Stimulated activated CD8-positive, alpha-beta memory T cell treated with anti-CD3 and anti-CD28 coated beads, Interleukin-2, amount 100 ng/mL, for 48 hours (primary cell): ENCODE results near the gene RUFY2.

Source experiments
- DNase-seq, 2 donors: peaks; one replicate each; pipeline ENCODE4 v3.0.0-alpha.2; 2020; ENCODE audit warnings: low read depth in 2 of 2

RUFY2 gene

DNA sequence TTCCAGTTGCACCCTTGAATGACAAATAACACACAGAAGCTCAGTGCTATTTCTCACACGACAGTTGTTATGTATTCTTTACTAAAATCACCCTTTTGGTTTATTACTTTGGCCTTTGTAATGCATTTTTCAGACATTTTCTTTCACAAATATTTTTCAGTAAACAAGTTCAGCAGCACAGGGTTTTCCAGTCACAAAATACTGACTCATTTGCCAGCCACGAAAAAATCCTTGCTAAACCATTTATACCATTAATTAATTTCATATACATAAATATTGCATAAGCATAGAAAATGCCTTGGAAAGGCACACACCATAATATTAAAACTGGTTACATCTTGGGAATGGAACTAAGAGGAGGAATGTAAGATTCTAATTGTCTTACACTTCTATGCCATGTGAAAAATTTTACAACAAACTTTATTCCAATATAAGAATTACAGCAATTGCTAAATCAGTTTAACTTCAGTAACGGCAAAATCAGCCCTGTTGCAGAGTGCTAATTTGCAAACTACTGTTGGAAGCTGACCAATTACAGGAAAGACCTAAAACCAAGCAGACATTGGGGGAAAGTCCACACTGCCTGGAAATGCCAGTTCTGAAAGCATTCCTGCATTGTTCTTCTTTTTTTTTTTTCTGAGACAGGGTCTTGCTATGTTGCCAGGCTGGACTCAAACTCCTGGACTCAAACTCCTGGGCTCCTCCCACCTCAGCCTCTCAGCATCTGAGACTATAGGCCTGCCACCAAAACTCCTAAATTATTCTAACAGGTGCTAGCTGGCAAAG is 42.8 kb downstream of the RUFY2 start:
- DNase-seq, result no peak

DNA sequence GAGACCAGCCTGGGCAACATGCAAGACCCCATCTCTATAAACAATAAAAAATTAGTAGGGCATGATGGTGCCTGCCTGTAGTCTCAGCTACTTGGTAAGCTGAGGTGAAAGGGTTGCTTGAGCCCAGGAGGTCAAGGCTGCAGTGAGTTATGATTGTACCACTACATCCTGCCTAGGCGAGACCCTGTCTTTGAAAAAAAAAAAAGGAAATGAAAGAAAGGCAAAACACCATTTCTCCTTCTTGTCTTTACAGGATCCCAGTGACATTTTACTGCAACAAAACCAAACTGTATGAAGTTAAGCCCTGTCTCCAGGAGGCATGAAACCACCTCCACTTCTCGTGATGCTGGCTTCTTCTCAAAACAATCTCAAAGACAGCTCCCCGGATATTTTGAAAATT is 44.5 kb downstream of the RUFY2 start:
- no peak for DNase-seq

DNA sequence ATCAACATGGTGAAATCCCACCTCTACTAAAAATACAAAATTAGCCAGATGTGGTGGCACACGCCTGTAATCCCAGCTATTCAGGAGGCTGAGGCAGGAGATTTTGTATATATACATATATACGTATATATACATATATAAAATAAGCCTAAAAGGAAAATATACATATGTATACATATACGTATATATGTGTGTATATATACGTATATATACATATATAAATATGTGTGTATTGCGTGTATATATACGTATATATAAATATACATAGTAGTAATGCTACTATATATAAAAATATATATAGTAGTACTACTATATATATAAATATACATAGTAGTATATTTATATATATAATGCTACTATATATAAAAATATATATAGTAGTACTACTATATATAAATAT is 47.9 kb downstream of the RUFY2 start:
- DNase-seq, result no peak

DNA sequence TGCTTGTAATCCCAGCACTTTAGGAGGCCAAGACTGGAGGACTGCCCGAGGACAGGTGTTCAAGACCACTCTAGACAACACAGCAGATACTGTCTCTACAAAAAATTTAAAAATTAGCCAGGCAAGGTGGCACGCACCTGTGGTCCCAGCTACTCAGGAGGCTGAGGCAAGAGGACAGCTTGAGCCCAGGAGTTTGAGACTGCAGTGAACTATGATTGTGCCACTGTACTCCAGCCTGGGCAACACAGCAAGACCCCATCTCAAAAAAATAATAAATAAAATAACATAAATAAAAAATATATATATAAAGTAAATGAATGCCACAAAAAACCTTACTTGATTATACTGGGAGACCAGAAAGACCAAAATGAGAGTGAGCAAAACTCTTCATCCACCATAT is 53.5 kb downstream of the RUFY2 start:
- no peak for DNase-seq

DNA sequence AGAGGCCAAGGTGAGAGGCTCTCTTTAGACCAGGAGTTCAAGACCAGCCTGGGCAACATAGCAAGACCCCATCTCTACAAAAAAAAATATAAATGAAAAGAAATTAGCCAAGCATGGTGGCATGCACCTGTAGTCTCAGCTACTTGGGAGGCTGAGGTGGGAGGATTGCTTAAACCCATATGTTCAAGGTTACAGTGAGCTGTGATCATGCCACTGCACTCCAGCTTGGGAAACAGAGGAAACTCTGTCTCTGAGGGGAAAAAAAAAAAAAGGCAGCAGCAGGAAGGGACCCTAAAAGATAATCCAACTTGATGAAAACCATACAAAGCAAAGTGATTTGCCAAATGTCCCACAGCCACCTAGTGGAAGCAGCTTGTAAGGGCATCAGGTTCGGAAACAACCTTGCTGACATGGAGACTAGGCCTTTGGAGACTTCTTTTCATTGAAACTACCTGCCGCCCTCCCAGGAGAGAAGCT is 58.8 kb downstream of the RUFY2 start:
- DNase-seq, result peak in 1 of 2 donors; percentile 16

DNA sequence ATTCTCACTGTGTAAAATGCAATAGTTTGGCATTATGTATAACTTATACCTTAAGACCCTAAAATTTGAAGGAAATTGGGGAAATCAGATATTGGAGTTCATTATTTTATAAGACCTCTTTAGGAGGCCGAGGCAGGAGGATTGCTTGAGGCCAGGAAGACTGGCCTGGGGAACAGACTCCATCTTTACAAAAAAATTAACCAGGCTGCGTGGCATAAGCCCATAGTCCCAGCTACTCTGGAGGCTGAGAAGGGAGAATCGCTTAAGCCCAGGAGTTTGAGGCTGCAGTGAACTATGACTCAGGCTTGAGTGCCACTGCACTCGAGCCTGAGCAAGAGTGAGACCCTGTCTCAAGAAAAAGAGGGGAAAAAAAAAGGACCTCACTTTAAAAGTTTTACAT is 60.3 kb downstream of the RUFY2 start:
- DNase-seq, result no peak

DNA sequence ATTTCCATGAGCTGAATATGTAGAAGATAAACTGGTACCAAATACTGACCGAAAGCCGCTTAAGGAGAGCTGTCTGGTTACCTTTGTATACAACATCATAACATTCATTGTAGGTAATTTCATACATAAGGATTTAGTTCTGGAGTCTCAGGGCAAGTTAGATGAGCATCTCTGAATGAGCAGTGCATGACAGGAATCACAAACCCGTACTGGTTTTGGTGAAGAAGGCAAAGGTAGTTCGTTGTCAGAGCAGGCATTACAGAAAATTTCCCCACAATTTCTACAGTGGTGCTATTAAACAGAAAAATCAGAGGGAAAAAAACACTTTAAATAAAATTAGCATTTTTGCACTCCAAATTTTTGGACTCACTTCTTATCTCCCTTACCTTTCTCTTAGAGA is 61.5 kb downstream of the RUFY2 start:
- no peak for DNase-seq

DNA sequence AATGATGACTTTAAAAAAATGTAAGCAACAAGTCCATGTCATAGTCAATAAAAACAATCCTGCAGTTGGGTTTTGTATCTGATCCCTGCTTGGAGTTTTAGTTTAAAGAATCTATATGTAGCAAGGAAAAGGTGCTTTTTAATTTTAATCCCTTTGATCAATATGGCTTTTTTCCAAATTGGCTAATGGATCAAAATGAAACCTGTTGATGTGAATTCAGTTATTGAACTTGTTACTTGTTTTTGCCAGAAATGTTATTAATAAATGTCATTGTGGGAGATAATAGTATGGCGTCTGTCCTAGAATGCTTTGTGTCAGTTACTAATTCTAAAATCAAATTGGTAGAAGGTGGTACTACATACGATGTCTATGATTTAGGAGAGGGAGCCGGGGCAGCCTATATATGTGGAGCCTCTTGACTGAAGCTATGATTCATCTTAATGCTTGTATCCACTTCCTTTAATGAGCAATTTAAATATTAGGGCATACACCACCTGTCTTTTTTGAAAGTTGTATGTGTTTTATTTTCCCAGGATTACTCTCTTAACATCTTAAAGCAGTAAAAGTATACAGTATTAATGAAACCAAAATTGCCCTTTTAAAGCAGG is 64.1 kb downstream of the RUFY2 start:
- DNase-seq, result no peak

DNA sequence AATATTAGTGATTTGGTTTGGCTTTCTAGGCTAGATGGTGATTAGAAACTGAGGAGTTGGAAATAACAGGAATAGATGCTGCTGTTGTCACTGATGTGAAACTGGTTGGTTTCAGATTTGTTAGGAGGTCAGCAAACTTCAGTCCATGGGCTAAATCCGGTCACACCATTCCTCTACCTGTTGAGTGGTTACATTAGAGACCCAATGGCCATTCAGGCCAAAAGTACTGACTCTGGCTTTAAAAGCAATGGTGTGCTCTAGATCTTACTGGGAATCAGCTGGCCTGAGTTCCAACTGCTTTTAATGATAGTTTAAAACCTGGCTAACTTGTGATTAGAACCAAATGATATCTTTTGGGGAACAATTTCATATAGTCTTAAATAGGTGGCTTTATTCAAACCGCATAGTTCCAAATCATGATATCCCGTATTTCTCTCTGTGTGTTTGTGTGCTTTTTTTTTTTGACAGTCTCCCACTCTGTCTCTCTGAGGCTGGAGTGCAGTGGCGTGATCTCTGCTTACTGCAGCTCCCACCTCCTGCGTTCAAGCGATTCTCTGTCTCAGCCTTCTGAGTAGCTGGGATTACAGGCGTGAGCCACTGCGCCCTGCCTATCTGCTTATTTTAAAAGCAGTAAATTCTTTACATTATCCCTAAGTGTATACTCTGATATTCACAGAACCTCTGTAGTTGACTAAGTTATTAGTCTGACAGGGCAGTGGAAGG is 66.6 kb downstream of the RUFY2 start:
- DNase-seq, result no peak

DNA sequence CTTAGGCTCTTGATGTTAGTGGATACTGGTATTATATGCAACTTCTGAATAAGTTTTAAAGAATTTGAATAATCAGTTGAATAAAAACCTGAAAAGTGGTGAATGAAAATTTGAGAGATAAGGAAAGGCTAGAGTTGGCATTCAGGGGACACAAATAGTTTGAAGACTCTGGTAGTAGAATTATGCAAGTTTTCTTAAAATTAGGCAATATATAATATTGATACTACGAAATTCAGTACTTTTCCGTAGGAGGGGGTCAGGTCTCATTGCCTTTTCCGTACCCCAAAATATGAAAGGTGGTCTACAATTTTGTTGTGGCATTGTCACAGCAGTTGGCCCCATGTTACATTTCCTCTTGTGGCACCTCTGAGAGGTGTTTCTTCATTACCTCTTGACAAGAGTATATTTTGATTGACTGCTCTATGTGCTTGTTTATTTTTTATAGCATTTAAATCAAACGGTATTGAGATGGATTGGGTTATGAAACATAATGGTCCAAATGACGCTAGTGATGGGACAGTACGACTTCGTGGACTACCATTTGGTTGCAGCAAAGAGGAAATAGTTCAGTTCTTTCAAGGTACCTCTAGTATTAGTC is 70.2 kb downstream of the RUFY2 start:
- no peak for DNase-seq

DNA sequence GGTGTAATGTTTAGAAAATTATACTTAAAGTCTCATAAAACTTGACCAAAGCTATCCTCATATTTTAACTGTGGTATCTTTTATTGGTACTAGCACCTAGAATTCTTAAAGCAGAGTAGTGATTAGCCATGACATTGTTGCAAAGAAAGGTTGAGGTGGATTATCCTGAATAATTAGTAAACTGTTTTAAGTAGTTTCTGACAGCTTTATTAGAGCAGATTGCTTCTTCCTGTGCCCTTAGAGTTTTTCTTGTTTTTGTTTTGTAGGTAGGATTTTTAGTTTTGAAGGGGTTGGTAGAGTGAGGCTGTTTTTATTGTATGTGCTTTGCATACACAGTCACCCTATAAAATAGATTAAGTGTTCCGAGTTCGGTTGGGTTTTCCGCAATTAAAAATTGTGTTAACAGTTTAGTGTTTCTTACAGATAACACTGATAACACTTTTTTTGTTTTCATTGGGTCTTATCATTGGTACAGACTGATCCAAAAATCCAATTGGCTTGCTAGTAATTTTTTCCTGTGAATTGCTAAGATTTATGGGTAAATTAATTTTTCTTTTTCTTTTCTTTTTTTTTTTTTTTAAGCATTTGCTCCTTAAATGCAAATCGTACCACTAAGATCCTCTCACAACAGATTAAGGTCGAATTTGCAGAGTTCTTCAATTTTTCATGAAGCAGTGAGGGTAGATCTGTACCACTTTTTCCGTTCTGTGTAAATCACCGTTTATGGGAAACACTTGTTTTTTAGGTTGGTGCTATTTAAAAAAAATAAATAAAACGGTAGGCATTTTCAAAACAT is 72.2 kb downstream of the RUFY2 start:
- DNase-seq, result no peak

DNA sequence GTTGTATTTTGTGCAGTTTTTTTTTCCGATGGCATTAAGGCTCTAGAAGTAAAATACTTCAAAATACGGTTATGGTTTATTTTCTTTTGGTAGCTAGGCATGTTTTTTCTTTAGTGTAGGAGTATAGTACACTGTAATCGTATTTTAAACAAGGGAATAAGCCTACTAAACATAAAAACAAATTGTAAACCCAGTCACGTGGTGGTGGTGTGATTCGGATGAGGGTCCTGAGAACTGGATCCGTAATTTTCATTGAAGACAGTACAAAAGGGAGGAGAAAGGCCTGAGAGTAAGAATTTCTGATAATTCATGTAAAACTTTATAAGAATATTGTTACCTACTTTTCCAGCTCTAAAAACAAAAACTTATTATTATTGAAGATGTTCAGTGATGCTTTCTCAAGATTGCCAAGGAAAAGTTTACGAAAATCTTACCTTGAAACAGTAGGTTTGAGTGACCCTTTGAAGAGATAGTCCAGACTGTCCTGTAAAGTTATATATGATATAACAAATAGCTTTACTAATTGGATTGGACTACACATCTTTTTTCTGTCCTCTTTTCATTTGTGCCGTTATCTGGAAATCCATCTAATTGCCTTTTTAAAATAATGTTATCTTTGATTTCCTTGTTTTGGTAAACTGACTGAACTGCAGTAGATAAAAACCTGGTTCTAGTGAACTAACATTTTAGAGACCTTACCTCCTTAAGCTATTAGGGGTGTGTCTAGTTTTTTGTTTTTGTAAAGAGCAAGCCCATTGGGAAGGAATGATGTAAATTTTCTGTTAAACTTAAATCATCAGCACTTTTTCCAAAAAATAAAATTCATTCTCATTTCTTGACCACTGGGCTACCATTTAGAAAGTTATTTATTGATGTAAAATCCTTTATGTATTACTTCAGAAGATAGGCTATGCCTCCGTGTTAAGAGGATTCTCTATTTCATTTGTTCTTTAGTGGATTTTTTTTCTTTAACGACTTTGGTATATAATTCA is 73.3 kb downstream of the RUFY2 start:
- DNase-seq, result no peak

DNA sequence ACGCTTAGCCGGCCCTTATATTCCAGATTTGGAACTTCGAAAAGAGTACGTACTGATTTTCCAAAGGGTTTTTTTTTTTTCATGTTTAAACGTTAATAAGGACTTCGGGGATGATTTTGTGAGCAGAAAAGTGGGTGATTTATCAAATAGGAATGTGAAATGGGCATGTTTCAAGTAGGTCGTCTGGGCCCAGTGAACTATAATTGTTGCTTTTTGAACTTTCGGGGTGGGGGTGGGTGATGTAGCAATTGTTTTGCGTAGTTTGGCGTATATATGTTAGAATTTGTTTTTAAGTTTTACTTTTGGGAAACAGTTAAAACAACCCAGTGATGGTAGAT is 74.0 kb downstream of the RUFY2 start:
- DNase-seq, result no peak

DNA sequence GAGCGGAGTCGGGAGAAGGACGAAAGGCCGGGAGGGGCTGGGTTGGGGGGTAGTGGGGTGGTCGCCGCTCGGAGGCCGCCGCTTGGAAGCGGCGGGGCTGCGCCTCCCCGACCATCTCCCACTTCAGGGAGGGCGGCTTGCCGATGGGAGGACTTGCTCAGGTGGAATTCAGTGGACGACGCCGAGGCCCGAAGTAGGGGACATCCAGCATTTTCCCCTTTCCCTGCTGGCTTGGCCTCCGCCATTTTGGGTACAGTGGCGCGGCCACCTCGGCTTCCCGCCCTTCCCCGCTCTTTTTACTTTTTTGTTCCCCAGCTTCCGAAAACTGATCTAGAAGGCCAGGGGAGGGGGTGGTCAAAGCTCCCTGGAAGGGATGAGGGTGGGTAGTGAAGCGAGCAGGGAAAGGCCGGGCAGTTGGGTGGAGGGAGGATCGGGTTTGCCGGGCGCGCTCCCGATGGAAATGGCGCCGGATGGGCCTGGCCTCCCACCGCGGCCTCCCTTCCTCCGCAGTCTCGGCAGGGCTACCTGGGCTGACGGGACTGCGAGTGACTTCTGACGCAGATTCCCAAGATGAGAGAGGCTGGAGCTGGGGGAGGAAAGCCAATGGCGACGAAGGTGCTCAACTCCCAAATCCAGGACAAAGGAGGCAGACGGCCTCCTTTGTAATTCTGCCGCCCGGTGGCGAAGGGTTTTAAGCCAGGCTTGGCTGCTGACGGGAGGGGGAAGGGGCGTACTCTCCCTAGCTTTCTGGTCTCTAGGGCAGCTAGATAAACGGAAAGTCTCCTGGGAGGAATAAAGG is 74.6 kb downstream of the RUFY2 start, which contains the start of gene PBLD:
Gene PBLD (minus strand): TSS at position 670 of the 799 bp plus-strand sequence. CDS start 26,084 bp downstream, outside the sequence.
- DNase-seq, result peak; percentile 34 to 40

DNA sequence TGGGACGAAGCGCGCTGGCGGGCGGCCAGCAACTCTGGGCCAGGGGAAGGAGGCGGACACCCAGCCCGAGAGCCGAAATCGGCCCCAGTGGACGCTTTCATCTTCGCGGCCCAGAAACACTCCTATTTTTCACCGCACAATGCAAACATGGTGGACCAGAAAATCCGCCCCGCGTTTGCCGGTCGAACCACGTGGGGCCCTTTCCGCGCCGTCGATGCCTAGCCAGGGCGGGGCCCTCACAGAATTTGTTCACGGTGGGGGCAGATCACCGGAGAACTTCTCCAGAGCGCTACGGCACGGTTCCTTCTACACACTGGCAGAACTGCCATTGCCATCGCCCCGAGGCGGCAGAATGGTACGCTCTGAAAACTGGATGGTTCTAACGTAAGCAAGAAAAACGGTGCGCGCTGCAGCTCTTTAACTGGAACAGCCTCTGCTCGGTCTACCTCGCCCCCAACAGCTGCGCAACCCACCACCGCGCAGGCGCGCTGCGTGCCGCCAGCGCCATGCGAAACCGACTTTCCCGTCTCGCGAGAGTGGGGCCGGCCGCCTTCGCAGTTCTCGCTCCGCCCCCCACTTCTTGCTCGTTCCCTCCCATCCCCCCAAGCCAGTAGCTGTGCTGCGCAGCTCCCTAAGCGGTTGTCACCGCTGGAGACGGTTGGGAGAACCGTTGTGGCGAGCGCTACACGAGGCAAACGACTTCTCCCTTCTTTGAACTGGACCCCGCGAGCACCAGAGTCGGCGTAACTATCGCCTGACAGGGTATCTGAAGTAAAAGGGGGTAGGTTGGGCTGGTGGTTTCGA is 75.4 kb downstream of the RUFY2 start, which contains the start of gene HNRNPH3:
Gene HNRNPH3 (plus strand): TSS at position 610 of the 804 bp plus-strand sequence. CDS start 5,158 bp downstream, outside the sequence.
- DNase-seq, result peak; percentile 97

DNA sequence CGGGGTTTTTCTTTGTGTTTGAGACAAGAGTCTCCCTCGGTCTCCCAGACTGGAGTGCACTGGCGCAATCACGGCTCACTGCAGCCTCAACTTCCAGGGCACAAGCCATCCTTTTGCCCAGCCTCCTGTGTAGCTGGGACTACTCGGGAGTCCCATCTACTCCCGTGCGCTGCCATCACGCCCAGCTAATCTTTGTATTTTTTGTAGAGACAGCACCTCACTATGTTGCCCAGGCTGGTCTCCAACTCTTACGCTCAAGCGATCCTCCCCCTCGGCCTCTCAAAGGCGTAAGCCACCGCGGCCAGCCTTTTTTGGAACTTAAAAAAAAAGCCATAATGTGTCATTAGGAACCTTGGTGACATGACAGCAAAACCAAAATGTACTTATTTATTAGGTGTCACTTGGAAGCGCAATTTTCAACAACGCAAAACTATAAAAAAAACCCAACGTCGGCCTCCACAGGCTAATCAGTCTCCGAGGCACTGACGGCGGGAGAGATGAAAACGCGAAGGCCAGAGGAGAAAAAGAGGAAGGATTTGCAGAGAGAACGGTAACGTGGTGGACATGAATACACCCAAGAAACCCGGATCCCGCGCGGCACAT is 76.1 kb downstream of the RUFY2 start:
- no peak for DNase-seq

DNA sequence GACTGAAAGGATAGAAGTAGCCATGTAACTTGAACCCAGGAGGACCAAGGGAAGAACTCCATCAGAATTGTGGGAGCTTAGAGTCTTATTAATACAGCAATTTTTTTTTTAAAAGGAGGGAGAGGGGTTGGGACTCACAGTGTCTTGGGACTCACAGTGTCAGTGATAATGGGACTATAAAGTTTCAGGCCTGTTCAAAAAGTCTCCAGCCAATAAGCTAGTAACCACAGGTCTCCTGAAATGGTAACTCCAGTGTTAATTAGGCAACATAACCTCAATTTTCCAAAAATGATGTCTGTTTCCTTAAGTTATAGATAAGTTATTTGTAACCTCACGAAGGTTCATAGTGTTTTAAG is 77.6 kb downstream of the RUFY2 start:
- no peak for DNase-seq
